H1 (cell line): Measurements from ENCODE around the gene CENPX. TPM values are rescaled to one million over a fixed set of nuclear protein-coding genes. Genes with fewer than 3 reads are reported as not detected.

ENCODE experiments used
- BCL11A ChIP-seq, 2 experiments: IDR thresholded peaks; one replicate each; pipeline ENCODE4 v1.6.1; 2011; ENCODE audit warnings: low read depth in 2 of 2, low read length in 2 of 2, mild to moderate bottlenecking in 2 of 2
- BRCA1 ChIP-seq: IDR thresholded peaks from 2 replicates; pipeline ENCODE4 v1.6.1; 2012; ENCODE audit warnings: low read depth, low read length, improper control_type of control experiment
- CBX8 ChIP-seq: fragments of 300-800, 300-1000 bp; sonication (generic); IDR thresholded peaks from 2 replicates; pipeline ENCODE4 v1.7.1; 2016; ENCODE audit warnings: low read depth, low read length, borderline replicate concordance
- CHD7 ChIP-seq: fragments of 300-600 bp; sonication (generic); IDR thresholded peaks from 2 replicates; pipeline ENCODE4 v1.7.1; 2012; ENCODE audit warnings: low read length, moderate library complexity, mild to moderate bottlenecking, inconsistent platforms; ENCODE audit not compliant: insufficient replicate concordance
- EP300 ChIP-seq, 2 experiments: IDR thresholded peaks; 1 replicate in 1 of 2; 2 replicates in 1 of 2; pipeline ENCODE4 v1.6.1; 2011 to 2012; ENCODE audit warnings: low read depth in 2 of 2, low read length in 2 of 2, mild to moderate bottlenecking in 2 of 2, borderline replicate concordance in 1 of 2, inconsistent platforms in 1 of 2, moderate library complexity in 1 of 2
- EZH2 ChIP-seq: fragments of 200-600 bp; sonication (generic); IDR thresholded peaks from 2 replicates; pipeline ENCODE4 v1.7.1; 2012; ENCODE audit warnings: low read depth, mild to moderate bottlenecking, moderate library complexity, low read length, inconsistent platforms; ENCODE audit not compliant: severe bottlenecking
- RAD21 ChIP-seq, 2 experiments: IDR thresholded peaks in 1 of 2; conservative IDR thresholded peaks in 1 of 2; 2 replicates each; pipeline ENCODE4 v1.6.1; 2011; ENCODE audit warnings: low read depth in 2 of 2, low read length in 2 of 2, improper control_type of control experiment in 1 of 2, inconsistent platforms in 1 of 2, mild to moderate bottlenecking in 1 of 2, moderate library complexity in 1 of 2
- RBBP5 ChIP-seq: IDR thresholded peaks from 2 replicates; pipeline ENCODE4 v1.7.1; 2012; ENCODE audit warnings: low read depth, mild to moderate bottlenecking, inconsistent platforms, low read length, moderate library complexity, borderline replicate concordance
- SP1 ChIP-seq: IDR thresholded peaks from 2 replicates; pipeline ENCODE4 v1.6.1; 2011; ENCODE audit warnings: low read depth, low read length
- polyA plus RNA-seq, 7 experiments: library from polyadenylated mRNA; depleted of rRNA in 3 of 7; stranded (reverse) in 5 of 7; unstranded in 2 of 7; fragments of >200 nt in 5 of 7; fragments of 200-250 nt in 2 of 7; gene quantifications; 1 replicate in 5 of 7; 2 replicates in 1 of 7; 4 replicates in 1 of 7; pipeline versions ENCODE4 v1.2.1 to v1.2.3, GENCODE V29; 2011 to 2013; ENCODE audit warnings: missing spikeins in 2 of 7, mixed read lengths in 2 of 7
- total RNA-seq: library from RNA; stranded (reverse); fragmentation: NEBNext Ultra II Directional; extraction: Animal tissue kit (Norgen Biotek cat#: 25700); gene quantifications from 2 replicates; pipeline ENCODE4 v1.2.1, GENCODE V29; 2021

CENPX gene
- total and polyA plus RNA-seq, 2 of the 8 experiments (the other 6 are each of a cell fraction or from before 2014, with no cell fraction given): 116 to 122 TPM

GRCh38 chr17:82011617-82012187 lies 11.0 kb downstream of the CENPX start (continued):
- no peak for TF ChIP-seq CHD7
- no peak for TF ChIP-seq SP1
- TF ChIP-seq BCL11A (IDR thresholded peaks at IDR 0.05; ENCODE audit: low read depth in 2 of 2, low read length in 2 of 2): no peak
- TF ChIP-seq EP300 (IDR thresholded peaks at IDR 0.05; ENCODE audit: borderline replicate concordance in 1 of 2, low read depth in 2 of 2, low read length in 2 of 2): no peak
- TF ChIP-seq RBBP5: no peak
- TF ChIP-seq BRCA1: no peak
- TF ChIP-seq CBX8: no peak
- no peak for TF ChIP-seq EZH2
- TF ChIP-seq RAD21 (IDR thresholded peaks at IDR 0.05 in 1 of 2, conservative IDR thresholded peaks at IDR 0.05 in 1 of 2; ENCODE audit: low read depth in 2 of 2, low read length in 2 of 2): no peak
